Hepatocyte (in vitro differentiated cells): ENCODE data around the gene WDR46.

Experiments
- CTCF ChIP-seq: fragments of 200-600 bp; sonication (generic); IDR thresholded peaks from 2 replicates; pipeline ENCODE4 v1.5.1; 2016; ENCODE audit warnings: antibody characterized with exemption, mild to moderate bottlenecking; ENCODE audit not compliant: poor library complexity
- EZH2 ChIP-seq: fragments of 200-600 bp; sonication (generic); IDR thresholded peaks from 2 replicates; pipeline ENCODE4 v1.6.1; 2016; ENCODE audit warnings: antibody characterized with exemption, mild to moderate bottlenecking, borderline replicate concordance
- EZH2phosphoT487 ChIP-seq: fragments of 200-600 bp; sonication (generic); IDR thresholded peaks from one replicate; pipeline ENCODE4 v1.6.1; 2018; ENCODE audit warnings: antibody characterized with exemption, mild to moderate bottlenecking, low read depth, moderate library complexity; ENCODE audit not compliant: unreplicated experiment, severe bottlenecking

DNA sequence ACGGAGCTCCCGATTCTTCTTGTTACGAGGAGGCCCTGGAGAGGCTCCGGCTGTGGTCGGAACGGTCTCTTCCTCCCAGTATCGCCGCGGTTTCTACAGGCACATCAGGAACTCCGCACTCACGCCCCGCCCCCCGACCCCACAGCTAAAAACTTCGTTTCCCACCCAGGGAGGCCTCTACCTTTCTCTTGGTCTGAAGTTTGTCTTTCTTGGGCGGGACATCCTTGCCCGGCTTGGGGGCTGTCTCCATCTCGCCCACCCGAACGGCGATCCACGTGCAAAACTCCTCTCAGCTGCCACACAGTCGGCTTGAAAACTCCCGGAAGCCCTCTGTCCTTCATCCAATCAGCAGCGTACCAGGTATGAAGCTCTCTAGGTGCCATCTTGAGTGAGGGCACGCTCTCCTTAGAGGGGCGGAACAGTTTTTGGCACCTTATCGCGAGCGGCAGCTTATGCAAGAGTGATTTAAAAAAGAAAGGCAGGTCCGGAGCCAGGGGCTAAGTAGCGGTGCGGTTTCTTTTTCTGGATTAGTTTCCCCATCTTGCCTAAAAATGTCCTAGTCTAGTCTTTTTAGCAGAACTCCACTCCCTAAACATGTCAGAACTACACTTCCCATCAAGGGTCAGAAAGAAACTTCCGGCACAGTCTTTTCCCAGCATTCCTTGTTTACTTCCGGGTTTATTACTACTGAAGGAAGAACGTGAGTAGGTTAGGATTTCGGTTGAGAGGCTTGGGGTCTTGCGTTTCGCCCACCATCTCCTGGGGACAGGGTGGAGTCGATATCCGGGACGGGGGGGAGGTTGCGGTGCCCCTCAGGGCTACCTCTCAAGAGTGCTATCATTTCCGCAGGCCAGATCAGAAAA is at the start of gene WDR46, which contains the start of gene PFDN6:
- TF ChIP-seq CTCF (no peak), EZH2 (no peak), EZH2phosphoT487 (no peak)
